HG02610 (cell line): ENCODE data around the gene TRIM29.
"Not testable (repeated sequence)": the region's sequence is repeated elsewhere in the genome, so short reads cannot be mapped to it uniquely, and the experiment has no call there.

Source experiments
- ATAC-seq: cut with Tn5 transposase; IDR thresholded peaks from one replicate; pipeline ENCODE4 v1.9.1; 2021; ENCODE audit warnings: mild to moderate bottlenecking, moderate library complexity; ENCODE audit not compliant: unreplicated experiment

The TRIM29 gene, protein sequence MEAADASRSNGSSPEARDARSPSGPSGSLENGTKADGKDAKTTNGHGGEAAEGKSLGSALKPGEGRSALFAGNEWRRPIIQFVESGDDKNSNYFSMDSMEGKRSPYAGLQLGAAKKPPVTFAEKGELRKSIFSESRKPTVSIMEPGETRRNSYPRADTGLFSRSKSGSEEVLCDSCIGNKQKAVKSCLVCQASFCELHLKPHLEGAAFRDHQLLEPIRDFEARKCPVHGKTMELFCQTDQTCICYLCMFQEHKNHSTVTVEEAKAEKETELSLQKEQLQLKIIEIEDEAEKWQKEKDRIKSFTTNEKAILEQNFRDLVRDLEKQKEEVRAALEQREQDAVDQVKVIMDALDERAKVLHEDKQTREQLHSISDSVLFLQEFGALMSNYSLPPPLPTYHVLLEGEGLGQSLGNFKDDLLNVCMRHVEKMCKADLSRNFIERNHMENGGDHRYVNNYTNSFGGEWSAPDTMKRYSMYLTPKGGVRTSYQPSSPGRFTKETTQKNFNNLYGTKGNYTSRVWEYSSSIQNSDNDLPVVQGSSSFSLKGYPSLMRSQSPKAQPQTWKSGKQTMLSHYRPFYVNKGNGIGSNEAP

GRCh38 chr11:120137611-120138521 is at the start of gene TRIM29:
TRIM29 (minus strand) TSS chr11:120138113; CDS start chr11:120138031, 82 bp downstream.
- ATAC-seq: no peak

DNA sequence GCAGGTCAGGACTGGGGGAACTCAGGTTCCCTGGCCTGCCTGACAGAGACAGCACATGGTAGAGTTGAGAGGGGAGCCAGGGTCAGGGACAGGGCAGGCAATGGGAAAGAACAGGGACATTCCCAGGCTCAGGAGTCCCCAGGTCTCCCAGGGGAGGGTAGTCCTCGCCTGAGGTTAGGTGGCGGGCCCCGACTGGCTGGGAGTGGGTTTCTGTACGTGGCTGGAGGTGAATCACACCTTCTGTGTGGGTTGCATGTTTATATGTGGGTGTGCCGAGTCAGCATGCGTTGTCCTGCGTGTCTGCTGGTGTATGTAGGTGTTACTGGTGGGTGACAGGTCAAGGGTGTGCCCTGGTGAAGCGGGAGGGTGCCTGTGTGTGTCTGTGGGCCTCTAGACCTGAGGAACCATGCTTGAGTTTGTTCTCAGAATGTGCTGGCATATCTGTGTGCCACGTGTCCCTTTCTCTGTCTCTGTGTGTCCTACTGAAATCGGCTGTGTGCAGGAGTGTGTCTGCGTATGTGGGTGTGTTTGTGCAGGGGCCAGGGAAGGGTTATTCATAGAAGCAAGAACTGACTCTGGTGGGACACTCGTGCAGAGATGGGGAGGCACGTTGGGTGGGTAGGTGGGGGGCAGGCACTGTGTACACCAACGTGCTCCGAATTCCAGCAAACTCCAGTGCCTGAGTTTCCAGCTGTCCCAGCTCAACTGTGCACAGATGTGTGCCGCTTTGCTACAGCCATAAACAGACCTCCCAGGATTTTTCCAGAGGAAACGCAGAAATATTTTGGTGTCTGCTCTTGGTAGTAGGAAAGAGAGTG is 49.1 kb upstream of the TRIM29 start:
- peak; percentile 75 for ATAC-seq

DNA sequence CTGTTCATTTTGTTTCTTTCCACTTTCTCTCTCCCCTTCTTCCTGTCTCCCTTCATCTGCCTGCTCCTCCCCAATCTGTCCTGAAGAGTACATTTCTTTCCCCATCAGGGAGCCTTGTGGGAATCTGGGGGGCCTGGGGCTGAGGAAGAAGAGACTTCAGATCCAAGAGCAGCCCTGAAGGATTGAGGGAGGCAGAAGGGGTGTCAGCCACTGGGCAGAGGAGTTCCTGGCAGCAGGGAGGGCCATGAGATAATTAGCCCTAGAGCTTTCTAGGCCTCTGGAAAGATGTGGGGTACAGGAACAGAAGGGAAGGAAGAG is 48.5 kb upstream of the TRIM29 start:
- no peak for ATAC-seq

- no peak for ATAC-seq
Observed at GRCh38 chr11:120185706-120186455, 48.0 kb upstream of the TRIM29 start.

GRCh38 chr11:120184946-120185705 is 47.2 kb upstream of the TRIM29 start:
- no peak for ATAC-seq

DNA sequence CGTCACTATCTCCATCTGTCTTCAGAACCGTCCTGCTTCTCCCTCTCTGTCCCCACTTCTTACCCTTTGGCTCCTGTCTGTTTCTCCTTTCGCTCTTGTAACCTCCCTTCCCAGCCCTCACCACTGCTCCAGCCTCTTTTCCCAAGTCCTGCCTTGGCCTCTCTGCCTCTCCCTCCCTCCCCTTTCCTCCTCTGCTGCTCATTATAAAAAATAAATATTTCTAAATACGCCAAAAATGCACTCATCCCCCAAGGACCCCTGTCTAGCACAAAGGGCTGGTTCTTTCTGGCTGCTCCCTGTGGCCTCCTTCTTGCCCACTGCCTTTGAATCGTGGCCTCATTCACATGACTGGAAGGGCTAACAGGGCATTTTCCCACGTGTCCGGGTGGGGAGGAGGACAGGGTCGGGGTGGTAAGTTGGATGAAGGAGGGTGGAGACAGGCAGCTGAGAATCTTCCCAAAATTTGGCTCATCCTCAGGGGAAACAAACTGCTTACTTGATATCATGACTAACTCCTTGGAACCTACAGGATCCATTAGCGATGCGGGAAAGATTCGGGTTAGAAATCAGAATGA is 46.5 kb upstream of the TRIM29 start:
- no peak for ATAC-seq

DNA sequence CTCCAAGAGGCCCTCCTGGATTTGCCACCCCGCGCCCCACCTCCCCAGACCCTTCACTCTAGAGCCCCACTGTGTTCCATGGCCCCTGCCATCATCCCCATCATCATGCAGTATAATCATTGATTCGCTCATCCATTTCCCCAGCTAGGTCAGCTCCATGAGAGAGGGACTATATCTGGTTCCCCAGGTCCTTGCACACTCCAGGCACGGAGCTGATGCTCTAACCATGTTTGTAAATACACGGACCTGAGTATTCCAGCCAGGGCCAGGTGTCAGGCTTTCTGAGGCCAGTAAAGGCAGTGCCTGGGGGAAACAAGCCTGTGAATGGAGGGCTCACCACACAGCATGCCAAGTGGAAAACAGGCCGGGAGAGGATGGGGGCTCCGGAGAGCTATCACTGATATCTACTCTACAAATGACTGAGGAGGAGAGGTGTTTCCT is 45.8 kb upstream of the TRIM29 start:
- no peak for ATAC-seq

DNA sequence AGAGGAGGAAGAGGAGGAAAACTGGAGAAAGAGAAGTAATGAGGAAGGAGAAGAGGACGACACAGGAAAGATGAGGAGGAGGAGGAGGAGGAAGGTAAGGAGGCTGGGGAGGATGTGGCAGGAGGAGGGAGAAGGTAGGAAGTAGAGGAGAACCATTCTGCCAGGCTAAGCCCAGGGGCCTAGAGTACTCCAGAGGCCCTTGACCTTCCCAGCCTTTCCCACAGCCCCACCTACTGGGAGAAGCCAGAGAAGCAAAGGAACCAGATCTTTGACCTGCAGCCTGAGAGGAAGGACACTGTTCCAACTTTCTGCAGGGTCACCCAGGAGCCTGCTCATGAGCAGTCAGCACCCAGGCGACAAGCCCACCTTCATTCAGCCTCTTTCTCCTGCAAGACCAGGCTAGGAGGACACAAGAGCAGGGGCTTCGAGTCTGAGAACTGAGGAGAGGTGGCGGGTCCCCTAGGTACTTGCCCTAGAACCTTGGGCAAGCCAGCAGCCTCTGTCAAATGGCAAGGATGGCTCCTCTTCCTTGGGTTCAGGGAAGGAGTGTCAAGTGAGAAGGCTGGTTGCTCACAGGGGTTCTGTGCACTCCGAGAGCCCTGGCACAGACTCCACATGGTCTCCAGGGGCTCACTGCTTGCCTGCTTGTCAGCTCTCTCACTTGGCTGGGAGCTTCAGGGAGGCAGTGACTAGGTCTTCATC is 45.0 kb upstream of the TRIM29 start:
- ATAC-seq: no peak

DNA sequence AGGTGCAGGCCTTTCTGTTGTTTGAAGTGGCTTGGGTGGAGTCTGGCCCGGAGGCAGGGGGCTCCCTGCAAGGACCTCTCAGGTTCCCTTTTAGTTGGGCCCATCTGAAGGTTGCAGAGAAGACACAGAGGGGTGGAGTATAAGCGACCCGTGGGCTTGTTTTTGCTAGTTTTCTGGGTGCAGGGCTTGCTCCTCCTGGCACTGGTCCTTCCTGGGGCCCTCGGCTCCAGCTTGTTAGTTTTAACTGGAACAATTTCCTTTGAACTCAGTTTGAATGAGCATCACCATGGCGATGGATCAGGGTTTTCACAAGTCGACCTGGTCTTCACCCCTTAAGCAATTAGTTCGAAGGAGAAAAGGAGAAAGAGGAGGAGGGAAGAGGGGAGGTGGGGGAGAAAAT is 44.5 kb upstream of the TRIM29 start:
- ATAC-seq: no peak

- no peak for ATAC-seq
Observed at GRCh38 chr11:120181376-120181975, 43.6 kb upstream of the TRIM29 start.

- ATAC-seq: no peak
Observed at GRCh38 chr11:120180551-120181232, 42.8 kb upstream of the TRIM29 start.

DNA sequence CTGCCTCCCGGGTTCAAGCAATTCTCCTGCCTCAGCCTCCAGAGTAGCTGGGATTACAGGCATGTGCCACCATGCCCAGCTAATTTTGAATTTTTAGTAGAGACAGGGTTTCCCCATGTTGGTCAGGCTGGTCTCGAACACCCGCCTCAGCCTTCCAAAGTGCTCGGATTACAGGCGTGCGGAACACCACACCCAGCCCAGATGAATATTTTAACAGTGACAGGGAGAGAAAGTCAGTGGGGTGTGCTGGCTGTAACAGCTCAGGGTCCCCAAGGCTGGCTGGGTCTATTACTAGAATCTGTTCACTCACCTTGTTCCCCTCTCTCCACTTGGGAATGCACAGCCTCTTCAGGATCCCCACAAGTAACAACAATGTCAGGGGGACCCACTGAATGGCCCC is 42.1 kb upstream of the TRIM29 start:
- not testable (repeated sequence) for ATAC-seq

- no peak for ATAC-seq
Observed at GRCh38 chr11:120179057-120179672, 41.3 kb upstream of the TRIM29 start.

GRCh38 chr11:120178561-120179056 is 40.7 kb upstream of the TRIM29 start:
- no peak for ATAC-seq

GRCh38 chr11:120174866-120175265 is 37.0 kb upstream of the TRIM29 start:
- no peak for ATAC-seq

DNA sequence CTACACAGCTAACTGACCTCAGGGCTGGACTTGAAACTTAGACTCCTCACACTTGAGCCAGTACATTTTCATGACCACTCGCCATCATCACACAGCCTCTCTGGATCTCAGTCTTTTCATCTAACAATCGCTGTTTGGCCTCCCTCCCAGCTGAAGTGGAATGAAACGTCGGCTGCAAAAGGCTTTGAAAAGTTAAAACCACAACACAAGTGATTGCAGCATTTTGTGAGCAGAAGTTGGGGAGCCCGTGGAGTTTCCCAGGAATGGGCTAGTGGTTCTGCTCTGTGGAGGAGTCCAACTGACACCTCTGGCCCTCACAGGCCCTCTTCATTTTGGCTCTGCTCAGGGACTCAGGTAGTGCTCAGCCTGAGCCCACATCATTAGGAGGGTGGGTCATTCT is 35.9 kb upstream of the TRIM29 start:
- ATAC-seq: no peak
